ENCODE results near the gene TMEM256. TPM values are rescaled to one million over a fixed set of nuclear protein-coding genes. Genes with fewer than 3 reads are reported as not detected.
A peak's percentile ranks its signal among the peaks of the same experiment; 100 is the strongest.

The TMEM256 gene
- 149 TPM for total RNA-seq

DNA sequence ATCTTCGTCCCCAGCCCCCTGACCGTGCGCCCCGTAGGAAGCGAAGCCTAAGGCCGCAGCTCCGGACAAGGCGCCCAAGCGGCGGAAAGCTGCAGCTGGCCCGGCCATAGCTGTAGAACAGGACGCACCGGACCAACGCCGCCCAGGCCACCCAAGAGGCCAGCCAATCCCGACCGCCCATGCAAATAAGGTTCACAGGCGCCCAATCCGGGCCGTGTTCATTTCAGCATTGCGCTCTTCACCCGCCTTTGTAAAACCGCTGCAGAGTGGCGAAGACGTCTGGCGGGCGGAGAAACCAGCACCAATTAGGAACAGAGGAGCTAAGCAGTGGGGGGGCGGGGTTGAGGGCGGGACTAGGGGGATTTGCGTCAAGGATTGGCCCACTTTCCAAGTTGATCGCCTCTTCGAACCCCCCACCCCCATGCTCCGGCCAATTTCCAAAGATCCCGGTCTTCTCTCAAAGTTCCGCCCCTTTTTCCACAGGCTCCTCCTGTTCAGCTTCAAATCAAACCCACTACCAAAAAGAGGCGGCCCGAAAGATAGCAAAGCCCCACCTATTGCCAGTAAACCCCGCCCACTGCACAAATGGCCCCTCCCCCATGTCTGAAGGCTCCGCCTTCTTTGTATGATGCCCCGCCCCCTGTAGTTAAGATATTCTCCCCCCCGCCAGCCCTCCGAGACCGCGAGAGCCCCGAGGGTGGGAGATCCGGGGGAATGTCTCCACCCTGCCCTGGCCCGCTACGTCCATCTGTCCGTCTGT lies at the start of gene TMEM256:
Gene TMEM256 (minus strand): TSS at position 121 of the 760 bp plus-strand sequence. CDS start 13 bp downstream, at position 108.
- H3K27ac ChIP-seq (ENCODE audit: low read depth, low read length), result peak within 1 kb of the TSS; percentile 84
- peaks cover 13 to 21% (median 13%) of the 10 kb centered on the region in 3 donors for H3K4me1 ChIP-seq (ENCODE audit: control insufficient read depth in 3 of 3, insufficient read depth in 3 of 3, low read length in 3 of 3)
- no peaks in the 10 kb centered on the region for H3K27me3 ChIP-seq (ENCODE audit: control insufficient read depth in 3 of 3, insufficient read depth in 3 of 3, low read length in 3 of 3)
- H3K9me3 ChIP-seq (ENCODE audit: control insufficient read depth in 3 of 3, low read length in 3 of 3), result no peaks in the 10 kb centered on the region
- H3K4me3 ChIP-seq (ENCODE audit: low read length in 3 of 3), result peak within 1 kb of the TSS; percentile 86 to 90 (median 89)
- peaks cover 0 to 4% (median 1%) of the 10 kb centered on the region in 3 donors for H3K36me3 ChIP-seq (ENCODE audit: control insufficient read depth in 3 of 3, insufficient read depth in 3 of 3, low read length in 3 of 3)
- H3K9ac ChIP-seq (ENCODE audit: low read depth in 1 of 3, low read length in 3 of 3), result peak within 1 kb of the TSS; percentile 76 to 95 (median 78)

DNA sequence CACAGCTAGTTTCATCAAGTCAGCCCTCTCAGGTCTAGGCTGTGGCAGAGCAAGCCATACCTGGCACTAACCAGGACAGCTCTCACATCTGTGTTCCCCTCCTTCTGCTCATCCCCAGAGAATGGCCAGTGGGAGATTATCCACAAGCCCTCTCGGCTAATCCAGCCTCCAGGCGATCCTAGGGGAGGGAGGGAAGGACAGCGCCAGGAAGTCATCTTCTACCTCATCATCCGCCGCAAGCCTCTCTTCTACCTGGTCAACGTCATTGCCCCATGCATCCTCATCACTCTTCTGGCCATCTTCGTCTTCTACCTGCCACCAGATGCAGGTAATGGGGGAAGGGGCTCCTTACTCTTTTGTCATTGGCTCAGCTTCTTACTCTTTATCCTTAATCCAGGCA lies 44.6 kb upstream of the TMEM256 start:
- Histone ChIP-seq H3K27ac (ENCODE audit: low read depth, low read length) (no peak overlapping the region), H3K4me3 (ENCODE audit: low read length in 3 of 3) (no peak overlapping the region), H3K9me3 (ENCODE audit: control insufficient read depth in 3 of 3, low read length in 3 of 3) (no peaks in the 10 kb centered on the region), H3K27me3 (ENCODE audit: control insufficient read depth in 3 of 3, insufficient read depth in 3 of 3, low read length in 3 of 3) (peaks cover 0 to 3% (median 0%) of the 10 kb centered on the region in 3 donors), H3K4me1 (ENCODE audit: control insufficient read depth in 3 of 3, insufficient read depth in 3 of 3, low read length in 3 of 3) (peaks cover 24 to 27% (median 25%) of the 10 kb centered on the region in 3 donors), H3K36me3 (ENCODE audit: control insufficient read depth in 3 of 3, insufficient read depth in 3 of 3, low read length in 3 of 3) (peaks cover 14 to 29% (median 18%) of the 10 kb centered on the region in 3 donors), H3K9ac (ENCODE audit: low read depth in 1 of 3, low read length in 3 of 3) (no peak overlapping the region)

DNA sequence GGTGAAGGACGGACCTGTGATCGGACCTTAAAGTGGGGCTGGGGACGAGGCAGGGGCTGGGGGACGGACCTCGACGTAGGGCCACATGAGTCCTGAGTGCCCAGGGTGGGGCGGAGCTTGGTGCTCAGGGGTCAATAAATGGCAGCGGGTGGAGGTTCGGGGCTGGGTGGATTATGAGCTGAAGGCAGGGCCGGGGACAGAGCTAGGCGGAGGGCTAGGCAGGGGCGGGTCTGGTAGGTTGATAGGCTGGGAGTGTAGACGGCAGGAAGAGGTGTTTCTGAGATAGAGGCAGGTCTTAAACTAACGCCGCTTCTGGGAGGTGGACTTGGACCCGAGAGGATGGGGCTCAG lies 41.7 kb upstream of the TMEM256 start:
- Histone ChIP-seq H3K4me1 (ENCODE audit: control insufficient read depth in 3 of 3, insufficient read depth in 3 of 3, low read length in 3 of 3) (peaks cover 30 to 41% (median 35%) of the 10 kb centered on the region in 3 donors), H3K4me3 (ENCODE audit: low read length in 3 of 3) (peak overlapping the region; percentile 67 to 81 (median 79)), H3K36me3 (ENCODE audit: control insufficient read depth in 3 of 3, insufficient read depth in 3 of 3, low read length in 3 of 3) (peaks cover 9 to 19% (median 12%) of the 10 kb centered on the region in 3 donors), H3K27me3 (ENCODE audit: control insufficient read depth in 3 of 3, insufficient read depth in 3 of 3, low read length in 3 of 3) (peaks cover 0 to 3% (median under 1%) of the 10 kb centered on the region in 3 donors), H3K9me3 (ENCODE audit: control insufficient read depth in 3 of 3, low read length in 3 of 3) (no peaks in the 10 kb centered on the region), H3K27ac (ENCODE audit: low read depth, low read length) (peak overlapping the region; percentile 100), H3K9ac (ENCODE audit: low read depth in 1 of 3, low read length in 3 of 3) (peak overlapping the region; percentile 95 to 100 (median 98))

DNA sequence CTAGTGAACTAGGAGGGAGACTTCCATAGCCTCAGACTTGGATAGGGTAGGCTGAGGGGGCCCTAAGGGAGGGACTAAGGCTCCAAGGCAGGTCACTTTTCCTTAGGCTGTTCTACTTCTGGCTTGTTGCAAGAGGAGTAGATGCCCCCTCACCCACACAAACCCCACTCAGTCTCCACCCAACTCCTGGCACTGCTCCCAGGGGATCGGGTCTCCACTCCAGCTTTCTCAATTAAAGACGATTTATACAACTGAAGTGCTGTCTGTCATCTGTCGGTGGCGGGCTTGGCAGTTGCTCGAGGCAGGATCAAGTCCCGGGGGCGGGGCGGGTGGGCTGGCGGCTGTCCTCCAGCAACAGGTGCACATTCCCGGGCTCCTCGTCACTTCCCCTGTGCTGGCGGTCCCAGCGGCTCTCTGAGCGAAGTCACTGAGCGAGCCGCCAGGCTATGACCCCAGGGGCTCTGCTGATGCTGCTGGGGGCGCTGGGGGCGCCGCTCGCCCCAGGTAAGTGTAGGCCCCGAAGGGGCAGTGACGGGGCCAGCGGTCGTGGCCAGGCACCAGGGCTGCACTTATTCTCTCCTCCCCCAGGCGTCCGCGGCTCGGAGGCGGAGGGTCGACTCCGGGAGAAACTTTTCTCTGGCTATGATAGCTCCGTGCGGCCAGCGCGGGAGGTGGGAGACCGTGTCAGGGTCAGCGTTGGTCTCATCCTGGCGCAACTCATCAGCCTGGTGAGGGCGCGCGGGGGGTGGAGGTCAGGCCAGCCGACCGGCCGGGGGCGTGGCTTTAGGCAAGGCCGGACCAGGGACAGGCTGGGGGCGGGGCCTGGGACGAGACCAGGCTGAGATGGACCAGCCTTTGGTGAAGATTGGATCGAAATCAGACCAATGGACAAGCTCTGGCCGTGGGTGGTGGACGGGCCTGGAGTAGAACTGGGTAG lies 41.1 kb upstream of the TMEM256 start, which contains the start of gene CHRNB1:
Gene CHRNB1 (plus strand): TSS at position 380 of the 937 bp plus-strand sequence. CDS start 67 bp downstream, at position 447.
- Histone ChIP-seq H3K27ac (ENCODE audit: low read depth, low read length) (peak within 1 kb of the TSS; percentile 100), H3K27me3 (ENCODE audit: control insufficient read depth in 3 of 3, insufficient read depth in 3 of 3, low read length in 3 of 3) (peaks cover 0 to 5% (median 3%) of the 10 kb centered on the region in 3 donors), H3K4me3 (ENCODE audit: low read length in 3 of 3) (peak within 1 kb of the TSS; percentile 73 to 81 (median 79)), H3K9ac (ENCODE audit: low read depth in 1 of 3, low read length in 3 of 3) (peak within 1 kb of the TSS; percentile 95 to 100 (median 98)), H3K9me3 (ENCODE audit: control insufficient read depth in 3 of 3, low read length in 3 of 3) (no peaks in the 10 kb centered on the region), H3K4me1 (ENCODE audit: control insufficient read depth in 3 of 3, insufficient read depth in 3 of 3, low read length in 3 of 3) (peaks cover 35 to 46% (median 40%) of the 10 kb centered on the region in 3 donors), H3K36me3 (ENCODE audit: control insufficient read depth in 3 of 3, insufficient read depth in 3 of 3, low read length in 3 of 3) (peaks cover 9 to 13% (median 12%) of the 10 kb centered on the region in 3 donors)

DNA sequence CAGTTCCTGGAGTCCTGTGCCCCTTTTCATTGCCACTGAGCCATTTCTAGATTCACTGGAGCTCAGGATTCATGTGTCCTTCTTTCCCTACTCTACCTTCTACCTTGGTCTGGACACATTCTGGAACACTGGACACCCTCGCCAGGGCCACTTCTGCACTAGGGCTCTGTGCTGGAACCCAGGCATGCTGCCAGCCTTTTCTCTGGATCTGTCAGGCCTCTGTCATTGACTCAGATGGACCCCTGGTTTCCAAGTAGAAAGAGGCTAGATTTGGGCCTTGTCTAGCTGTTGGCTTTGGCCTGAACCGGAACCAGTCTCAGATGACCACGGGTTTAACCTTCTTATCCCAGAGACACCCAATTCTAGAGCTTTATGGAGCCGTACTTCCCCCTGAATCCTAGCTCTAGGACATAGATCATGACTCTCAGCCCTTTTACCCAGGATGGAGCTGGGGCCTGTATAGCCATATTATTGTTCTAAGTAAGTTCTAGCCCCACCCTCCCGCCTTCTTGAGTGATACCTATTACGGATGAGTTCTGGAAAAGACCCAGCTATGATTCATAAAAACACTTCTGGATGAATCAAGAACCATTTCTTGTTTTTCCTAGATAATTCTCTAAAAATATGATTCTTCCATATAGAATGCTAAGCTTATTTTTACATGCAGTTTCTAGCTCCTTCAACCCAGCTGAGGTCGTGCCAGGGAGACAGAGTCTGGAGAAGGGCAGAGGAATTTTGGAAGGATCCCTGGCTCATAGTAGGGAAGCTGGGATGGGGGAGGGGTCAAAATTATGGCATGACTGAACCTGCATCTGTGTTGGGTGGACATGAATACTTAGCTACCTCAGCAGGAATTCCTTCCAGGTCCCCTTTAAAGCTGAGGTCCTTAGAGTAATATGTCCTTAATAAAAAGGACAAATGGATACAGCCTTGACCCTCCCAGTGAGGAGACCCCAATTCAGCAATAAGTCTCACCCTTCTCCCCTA lies 39.9 kb upstream of the TMEM256 start:
- Histone ChIP-seq H3K4me3 (ENCODE audit: low read length in 3 of 3) (peak overlapping the region in 2 of 3 donors; percentile 12 to 45), H3K9ac (ENCODE audit: low read depth in 1 of 3, low read length in 3 of 3) (peak overlapping the region; percentile 37 to 100 (median 98)), H3K9me3 (ENCODE audit: control insufficient read depth in 3 of 3, low read length in 3 of 3) (no peaks in the 10 kb centered on the region), H3K36me3 (ENCODE audit: control insufficient read depth in 3 of 3, insufficient read depth in 3 of 3, low read length in 3 of 3) (peaks cover 8 to 12% (median 12%) of the 10 kb centered on the region in 3 donors), H3K27me3 (ENCODE audit: control insufficient read depth in 3 of 3, insufficient read depth in 3 of 3, low read length in 3 of 3) (peaks cover 0 to 5% (median 3%) of the 10 kb centered on the region in 3 donors), H3K27ac (ENCODE audit: low read depth, low read length) (peak overlapping the region; percentile 100), H3K4me1 (ENCODE audit: control insufficient read depth in 3 of 3, insufficient read depth in 3 of 3, low read length in 3 of 3) (peaks cover 40 to 52% (median 40%) of the 10 kb centered on the region in 3 donors)

DNA sequence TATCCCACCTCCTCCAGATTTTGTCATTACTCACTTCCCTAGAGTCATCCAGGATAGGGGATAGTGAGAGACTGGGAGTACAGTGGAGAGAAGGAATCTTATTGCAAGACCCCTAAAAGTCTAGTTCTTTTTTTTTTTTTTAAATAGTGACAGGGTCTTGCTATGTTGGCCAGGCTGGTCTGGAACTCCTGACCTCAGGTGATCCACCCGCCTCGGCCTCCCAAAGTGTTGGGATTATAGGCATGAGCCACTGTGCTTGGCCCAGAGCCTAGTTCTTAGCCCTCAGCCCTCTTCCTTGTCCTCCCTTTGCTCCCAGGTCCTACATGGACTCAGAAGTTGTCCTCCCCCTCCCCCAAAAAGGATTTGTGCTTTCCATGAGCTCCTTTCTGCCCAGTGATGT lies 38.2 kb upstream of the TMEM256 start:
- peaks cover 0 to 5% (median 2%) of the 10 kb centered on the region in 3 donors for H3K27me3 ChIP-seq (ENCODE audit: control insufficient read depth in 3 of 3, insufficient read depth in 3 of 3, low read length in 3 of 3)
- H3K9me3 ChIP-seq (ENCODE audit: control insufficient read depth in 3 of 3, low read length in 3 of 3), result no peaks in the 10 kb centered on the region
- no peak overlapping the region for H3K4me3 ChIP-seq (ENCODE audit: low read length in 3 of 3)
- no peak overlapping the region for H3K9ac ChIP-seq (ENCODE audit: low read depth in 1 of 3, low read length in 3 of 3)
- H3K27ac ChIP-seq (ENCODE audit: low read depth, low read length), result no peak overlapping the region
- peaks cover 43 to 66% (median 51%) of the 10 kb centered on the region in 3 donors for H3K4me1 ChIP-seq (ENCODE audit: control insufficient read depth in 3 of 3, insufficient read depth in 3 of 3, low read length in 3 of 3)
- peaks cover 0 to under 1% (median 0%) of the 10 kb centered on the region in 3 donors for H3K36me3 ChIP-seq (ENCODE audit: control insufficient read depth in 3 of 3, insufficient read depth in 3 of 3, low read length in 3 of 3)

DNA sequence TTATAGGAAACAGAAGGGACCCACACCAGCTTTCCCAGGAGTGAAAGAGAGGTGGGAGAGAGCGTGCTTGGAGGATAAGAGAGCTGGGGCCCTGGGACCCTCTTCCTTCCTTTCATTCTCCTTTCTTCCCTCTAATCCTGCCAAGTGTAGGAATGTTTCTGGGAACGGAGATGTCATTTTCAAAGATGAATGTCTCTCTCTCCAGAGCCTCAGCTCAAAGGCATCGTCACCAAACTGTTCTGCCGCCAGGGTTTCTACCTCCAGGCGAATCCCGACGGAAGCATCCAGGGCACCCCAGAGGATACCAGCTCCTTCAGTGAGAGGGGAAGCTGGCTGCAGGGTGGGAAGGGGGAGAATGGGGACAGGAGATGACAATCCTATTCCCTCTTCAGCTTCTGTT lies 37.4 kb upstream of the TMEM256 start:
- H3K27ac ChIP-seq (ENCODE audit: low read depth, low read length), result peak overlapping the region; percentile 71
- peaks cover 0 to 5% (median 0%) of the 10 kb centered on the region in 3 donors for H3K27me3 ChIP-seq (ENCODE audit: control insufficient read depth in 3 of 3, insufficient read depth in 3 of 3, low read length in 3 of 3)
- no peak overlapping the region for H3K4me3 ChIP-seq (ENCODE audit: low read length in 3 of 3)
- H3K9ac ChIP-seq (ENCODE audit: low read depth in 1 of 3, low read length in 3 of 3), result peak overlapping the region in 2 of 3 donors; percentile 61 to 88
- no peaks in the 10 kb centered on the region for H3K36me3 ChIP-seq (ENCODE audit: control insufficient read depth in 3 of 3, insufficient read depth in 3 of 3, low read length in 3 of 3)
- peaks cover 45 to 68% (median 57%) of the 10 kb centered on the region in 3 donors for H3K4me1 ChIP-seq (ENCODE audit: control insufficient read depth in 3 of 3, insufficient read depth in 3 of 3, low read length in 3 of 3)
- no peaks in the 10 kb centered on the region for H3K9me3 ChIP-seq (ENCODE audit: control insufficient read depth in 3 of 3, low read length in 3 of 3)

DNA sequence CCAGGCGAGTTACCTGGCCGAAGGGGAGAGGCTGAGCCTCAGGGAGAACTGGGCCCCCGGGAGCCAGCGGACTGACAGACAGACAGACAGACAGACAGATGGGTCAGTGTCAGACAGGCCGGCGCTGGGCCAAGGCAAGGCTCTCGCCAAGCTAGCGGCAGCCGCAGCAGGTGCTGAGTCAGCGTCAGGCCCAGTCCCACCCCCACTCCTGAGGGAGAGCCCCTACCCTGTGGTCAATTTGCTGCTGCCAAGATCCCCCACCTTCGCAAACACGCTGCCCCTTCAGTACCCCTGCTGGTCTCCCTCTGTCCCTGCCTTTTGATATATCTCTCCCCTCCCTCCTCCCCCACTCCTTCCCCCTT lies 36.9 kb upstream of the TMEM256 start:
- peak overlapping the region; percentile 61 to 88 (median 69) for H3K9ac ChIP-seq (ENCODE audit: low read depth in 1 of 3, low read length in 3 of 3)
- H3K27me3 ChIP-seq (ENCODE audit: control insufficient read depth in 3 of 3, insufficient read depth in 3 of 3, low read length in 3 of 3), result peaks cover 0 to 5% (median 0%) of the 10 kb centered on the region in 3 donors
- peaks cover 45 to 68% (median 57%) of the 10 kb centered on the region in 3 donors for H3K4me1 ChIP-seq (ENCODE audit: control insufficient read depth in 3 of 3, insufficient read depth in 3 of 3, low read length in 3 of 3)
- H3K36me3 ChIP-seq (ENCODE audit: control insufficient read depth in 3 of 3, insufficient read depth in 3 of 3, low read length in 3 of 3), result no peaks in the 10 kb centered on the region
- H3K9me3 ChIP-seq (ENCODE audit: control insufficient read depth in 3 of 3, low read length in 3 of 3), result no peaks in the 10 kb centered on the region
- H3K27ac ChIP-seq (ENCODE audit: low read depth, low read length), result peak overlapping the region; percentile 71
- peak overlapping the region; percentile 59 to 81 (median 63) for H3K4me3 ChIP-seq (ENCODE audit: low read length in 3 of 3)
